WTC11 (cell line): Measurements from ENCODE around the gene IVNS1ABP. TPM values are rescaled to one million over a fixed set of nuclear protein-coding genes. Genes with fewer than 3 reads are reported as not detected.
A peak's percentile ranks its signal among the peaks of the same experiment; 100 is the strongest.

Experiments
- ATAC-seq: fragments of 200-7000 bp; cut with Tn5 transposase; 2 replicates; pipeline ENCODE4 v1.10.0; 2021; ENCODE audit warnings: mild to moderate bottlenecking, moderate library complexity
- CTCF ChIA-PET: fragments of 300-600 bp; sonication (Branson Sonifier 250); formaldehyde crosslinking; loops from one replicate; lab custom pipeline; 2021; ENCODE audit warnings: antibody characterized with exemption; lab: Charles Lee
- POLR2A ChIA-PET: fragments of 350-600 bp; sonication (Branson Sonifier 250); formaldehyde crosslinking; loops from one replicate; lab custom pipeline; 2021; ENCODE audit warnings: antibody characterized with exemption; lab: Charles Lee
- DNase-seq: peaks from one replicate; pipeline ENCODE4 v3.0.0; 2021; ENCODE audit warnings: low spot score
- H3K27ac Mint-ChIP-seq: 2 replicates; pipeline ENCODE4 v1.8.0; 2021; ENCODE audit warnings: mixed read lengths
- H3K27me3 Mint-ChIP-seq: 2 replicates; pipeline ENCODE4 v1.8.0; 2021; ENCODE audit warnings: low read depth, mild to moderate bottlenecking, moderate library complexity, mixed read lengths
- H3K36me3 Mint-ChIP-seq: 2 replicates; pipeline ENCODE4 v1.8.0; 2021; ENCODE audit warnings: mixed read lengths
- H3K4me1 Mint-ChIP-seq: 2 replicates; pipeline ENCODE4 v1.8.0; 2022; ENCODE audit warnings: mixed read lengths
- H3K4me3 Mint-ChIP-seq: 2 replicates; pipeline ENCODE4 v1.8.0; 2021; ENCODE audit warnings: mild to moderate bottlenecking, moderate library complexity, mixed read lengths
- H3K9me3 Mint-ChIP-seq: 2 replicates; pipeline ENCODE4 v1.8.0; 2021; ENCODE audit warnings: mixed read lengths
- ATF1 ChIP-seq: sonication (generic); formaldehyde crosslinking; IDR thresholded peaks from 2 replicates; pipeline ENCODE4 v1.8.1; 2023; ENCODE audit warnings: mild to moderate bottlenecking, moderate library complexity, missing genetic modification reagents
- FOXK1 ChIP-seq: sonication (generic); formaldehyde crosslinking; IDR thresholded peaks from 2 replicates; pipeline ENCODE4 v1.8.0; 2022; ENCODE audit warnings: mild to moderate bottlenecking, moderate library complexity, missing genetic modification reagents
- GABPB1 ChIP-seq: sonication (generic); formaldehyde crosslinking; IDR thresholded peaks from 2 replicates; pipeline ENCODE4 v1.8.1; 2023; ENCODE audit warnings: mild to moderate bottlenecking, missing genetic modification reagents
- HMGA2 ChIP-seq: fragments of 250-450 bp; sonication (Bioruptor Pico); IDR thresholded peaks from 2 replicates; pipeline ENCODE4 v1.4.0; 2021; ENCODE audit warnings: mild to moderate bottlenecking, moderate library complexity
- MXD4 ChIP-seq: fragments of 250-450 bp; sonication (Bioruptor Pico); IDR thresholded peaks from 2 replicates; pipeline ENCODE4 v1.8.0; 2021; ENCODE audit warnings: mild to moderate bottlenecking, moderate library complexity, borderline replicate concordance
- NR2C2 ChIP-seq: sonication (generic); formaldehyde crosslinking; IDR thresholded peaks from 2 replicates; pipeline ENCODE4 v1.8.0; 2022; ENCODE audit warnings: mild to moderate bottlenecking, missing genetic modification reagents
- NR3C1 ChIP-seq: sonication (generic); formaldehyde crosslinking; conservative IDR thresholded peaks from 2 replicates; pipeline ENCODE4 v1.8.1; 2023; ENCODE audit warnings: low read depth, mild to moderate bottlenecking, missing genetic modification reagents
- OVOL2 ChIP-seq: fragments of 250-450 bp; sonication (Bioruptor Pico); IDR thresholded peaks from 2 replicates; pipeline ENCODE4 v1.9.0; 2021; ENCODE audit warnings: mild to moderate bottlenecking, borderline replicate concordance
- SMAD4 ChIP-seq: sonication (generic); formaldehyde crosslinking; IDR thresholded peaks from 2 replicates; pipeline ENCODE4 v1.8.0; 2022; ENCODE audit warnings: mild to moderate bottlenecking, missing genetic modification reagents
- TEAD1 ChIP-seq: sonication (generic); formaldehyde crosslinking; IDR thresholded peaks from 2 replicates; pipeline ENCODE4 v1.8.0; 2022; ENCODE audit warnings: mild to moderate bottlenecking, missing genetic modification reagents
- ZNF219 ChIP-seq: sonication (generic); formaldehyde crosslinking; IDR thresholded peaks from 2 replicates; pipeline ENCODE4 v1.8.0; 2023; ENCODE audit warnings: missing genetic modification reagents, mild to moderate bottlenecking, borderline replicate concordance
- ZNF263 ChIP-seq: sonication (generic); formaldehyde crosslinking; IDR thresholded peaks from 2 replicates; pipeline ENCODE4 v1.8.1; 2022; ENCODE audit warnings: low read depth, mild to moderate bottlenecking, moderate library complexity, missing genetic modification reagents
- ZNF317 ChIP-seq: sonication (generic); formaldehyde crosslinking; IDR thresholded peaks from 2 replicates; pipeline ENCODE4 v1.8.1; 2023; ENCODE audit warnings: low read depth, mild to moderate bottlenecking, moderate library complexity, missing genetic modification reagents, borderline replicate concordance
- ZNF423 ChIP-seq: fragments of 250-450 bp; sonication (Bioruptor Pico); IDR thresholded peaks from 2 replicates; pipeline ENCODE4 v2.1.2; 2022; ENCODE audit warnings: mild to moderate bottlenecking, moderate library complexity
- ZNF671 ChIP-seq: fragments of 250-450 bp; sonication (Bioruptor Pico); IDR thresholded peaks from 2 replicates; pipeline ENCODE4 v1.8.0; 2021; ENCODE audit warnings: mild to moderate bottlenecking
- total RNA-seq: library from RNA; stranded (reverse); gene quantifications from 3 replicates; pipeline ENCODE4 v1.2.3, GENCODE V29; 2021
- TF ChIP-seq, protein P1 (sequence below): sonication (generic); formaldehyde crosslinking; IDR thresholded peaks from 2 replicates; pipeline ENCODE4 v1.8.1; 2023; ENCODE audit warnings: mild to moderate bottlenecking, moderate library complexity, missing genetic modification reagents
- TF ChIP-seq, protein P2 (sequence below): sonication (generic); formaldehyde crosslinking; IDR thresholded peaks from 2 replicates; pipeline ENCODE4 v1.8.1; 2023; ENCODE audit warnings: mild to moderate bottlenecking, missing genetic modification reagents
- TF ChIP-seq, protein P3 (sequence below): sonication (generic); formaldehyde crosslinking; IDR thresholded peaks from 2 replicates; pipeline ENCODE4 v1.8.1; 2022; ENCODE audit warnings: missing genetic modification reagents, borderline replicate concordance
- TF ChIP-seq, protein P4 (sequence below): sonication (generic); formaldehyde crosslinking; IDR thresholded peaks from 2 replicates; pipeline ENCODE4 v1.8.0; 2023; ENCODE audit warnings: mild to moderate bottlenecking, missing genetic modification reagents
- TF ChIP-seq, protein P5 (sequence below): sonication (generic); formaldehyde crosslinking; IDR thresholded peaks from 2 replicates; pipeline ENCODE4 v1.8.0; 2022; ENCODE audit warnings: mild to moderate bottlenecking, missing genetic modification reagents
- TF ChIP-seq, protein P6 (sequence below): sonication (generic); formaldehyde crosslinking; IDR thresholded peaks from 2 replicates; pipeline ENCODE4 v1.8.1; 2022; ENCODE audit warnings: mild to moderate bottlenecking, moderate library complexity, missing genetic modification reagents
- TF ChIP-seq, protein P7 (sequence below): fragments of 200-600 bp; IDR thresholded peaks from 2 replicates; pipeline ENCODE4 v1.8.0; 2022; ENCODE audit warnings: antibody characterized with exemption

Gene IVNS1ABP
- total RNA-seq, 1 experiment from 2014 or later, result 159 TPM

DNA sequence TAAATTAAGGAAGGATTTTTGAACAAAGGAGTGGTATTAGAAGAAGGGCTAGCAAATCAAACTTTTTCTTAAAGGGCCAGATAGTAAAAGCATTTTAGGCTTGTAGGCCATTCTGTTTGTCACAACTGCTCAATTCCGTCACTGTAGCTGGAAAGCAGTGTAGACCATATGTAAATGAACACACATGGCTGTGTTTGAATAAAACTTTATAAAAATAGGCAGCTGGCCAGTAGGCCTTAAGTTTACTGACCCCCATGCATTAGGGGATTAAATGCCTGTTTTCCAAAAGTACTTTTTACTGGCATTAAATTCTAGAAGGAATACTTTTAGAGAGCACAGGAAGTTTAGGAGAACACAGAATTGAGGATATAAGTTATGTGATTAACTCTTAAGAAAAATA, 8.9 kb downstream of the IVNS1ABP start:
- DNase-seq, result no peak
- Mint-ChIP-seq H3K27me3 (no peaks in the 10 kb centered on the region), H3K27ac (no peak overlapping the region), H3K9me3 (no peaks in the 10 kb centered on the region), H3K36me3 (peaks cover 73% of the 10 kb centered on the region), H3K4me3 (no peak overlapping the region), H3K4me1 (peaks cover 18% of the 10 kb centered on the region)
- TF ChIP-seq ZNF423 (CRISPR knock-in tag) (no peak), SMAD4 (CRISPR knock-in tag) (no peak), ZNF317 (CRISPR knock-in tag) (no peak), TEAD1 (CRISPR knock-in tag) (no peak), HMGA2 (CRISPR knock-in tag) (no peak), NR2C2 (no peak), ZNF671 (CRISPR knock-in tag) (no peak), GABPB1 (CRISPR knock-in tag) (no peak), FOXK1 (CRISPR knock-in tag) (no peak), OVOL2 (CRISPR knock-in tag) (no peak), ZNF263 (CRISPR knock-in tag) (no peak), NR3C1 (CRISPR knock-in tag) (no peak)
- TF ChIP-seq, protein P1, sequence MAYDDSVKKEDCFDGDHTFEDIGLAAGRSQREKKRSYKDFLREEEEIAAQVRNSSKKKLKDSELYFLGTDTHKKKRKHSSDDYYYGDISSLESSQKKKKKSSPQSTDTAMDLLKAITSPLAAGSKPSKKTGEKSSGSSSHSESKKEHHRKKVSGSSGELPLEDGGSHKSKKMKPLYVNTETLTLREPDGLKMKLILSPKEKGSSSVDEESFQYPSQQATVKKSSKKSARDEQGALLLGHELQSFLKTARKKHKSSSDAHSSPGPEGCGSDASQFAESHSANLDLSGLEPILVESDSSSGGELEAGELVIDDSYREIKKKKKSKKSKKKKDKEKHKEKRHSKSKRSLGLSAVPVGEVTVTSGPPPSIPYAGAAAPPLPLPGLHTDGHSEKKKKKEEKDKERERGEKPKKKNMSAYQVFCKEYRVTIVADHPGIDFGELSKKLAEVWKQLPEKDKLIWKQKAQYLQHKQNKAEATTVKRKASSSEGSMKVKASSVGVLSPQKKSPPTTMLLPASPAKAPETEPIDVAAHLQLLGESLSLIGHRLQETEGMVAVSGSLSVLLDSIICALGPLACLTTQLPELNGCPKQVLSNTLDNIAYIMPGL, result no peak
- TF ChIP-seq, protein P2, sequence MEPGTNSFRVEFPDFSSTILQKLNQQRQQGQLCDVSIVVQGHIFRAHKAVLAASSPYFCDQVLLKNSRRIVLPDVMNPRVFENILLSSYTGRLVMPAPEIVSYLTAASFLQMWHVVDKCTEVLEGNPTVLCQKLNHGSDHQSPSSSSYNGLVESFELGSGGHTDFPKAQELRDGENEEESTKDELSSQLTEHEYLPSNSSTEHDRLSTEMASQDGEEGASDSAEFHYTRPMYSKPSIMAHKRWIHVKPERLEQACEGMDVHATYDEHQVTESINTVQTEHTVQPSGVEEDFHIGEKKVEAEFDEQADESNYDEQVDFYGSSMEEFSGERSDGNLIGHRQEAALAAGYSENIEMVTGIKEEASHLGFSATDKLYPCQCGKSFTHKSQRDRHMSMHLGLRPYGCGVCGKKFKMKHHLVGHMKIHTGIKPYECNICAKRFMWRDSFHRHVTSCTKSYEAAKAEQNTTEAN, result no peak
- TF ChIP-seq, protein P3, sequence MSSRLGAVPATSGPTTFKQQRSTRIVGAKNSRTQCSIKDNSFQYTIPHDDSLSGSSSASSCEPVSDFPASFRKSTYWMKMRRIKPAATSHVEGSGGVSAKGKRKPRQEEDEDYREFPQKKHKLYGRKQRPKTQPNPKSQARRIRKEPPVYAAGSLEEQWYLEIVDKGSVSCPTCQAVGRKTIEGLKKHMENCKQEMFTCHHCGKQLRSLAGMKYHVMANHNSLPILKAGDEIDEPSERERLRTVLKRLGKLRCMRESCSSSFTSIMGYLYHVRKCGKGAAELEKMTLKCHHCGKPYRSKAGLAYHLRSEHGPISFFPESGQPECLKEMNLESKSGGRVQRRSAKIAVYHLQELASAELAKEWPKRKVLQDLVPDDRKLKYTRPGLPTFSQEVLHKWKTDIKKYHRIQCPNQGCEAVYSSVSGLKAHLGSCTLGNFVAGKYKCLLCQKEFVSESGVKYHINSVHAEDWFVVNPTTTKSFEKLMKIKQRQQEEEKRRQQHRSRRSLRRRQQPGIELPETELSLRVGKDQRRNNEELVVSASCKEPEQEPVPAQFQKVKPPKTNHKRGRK (CRISPR knock-in tag), result no peak
- TF ChIP-seq, protein P4, sequence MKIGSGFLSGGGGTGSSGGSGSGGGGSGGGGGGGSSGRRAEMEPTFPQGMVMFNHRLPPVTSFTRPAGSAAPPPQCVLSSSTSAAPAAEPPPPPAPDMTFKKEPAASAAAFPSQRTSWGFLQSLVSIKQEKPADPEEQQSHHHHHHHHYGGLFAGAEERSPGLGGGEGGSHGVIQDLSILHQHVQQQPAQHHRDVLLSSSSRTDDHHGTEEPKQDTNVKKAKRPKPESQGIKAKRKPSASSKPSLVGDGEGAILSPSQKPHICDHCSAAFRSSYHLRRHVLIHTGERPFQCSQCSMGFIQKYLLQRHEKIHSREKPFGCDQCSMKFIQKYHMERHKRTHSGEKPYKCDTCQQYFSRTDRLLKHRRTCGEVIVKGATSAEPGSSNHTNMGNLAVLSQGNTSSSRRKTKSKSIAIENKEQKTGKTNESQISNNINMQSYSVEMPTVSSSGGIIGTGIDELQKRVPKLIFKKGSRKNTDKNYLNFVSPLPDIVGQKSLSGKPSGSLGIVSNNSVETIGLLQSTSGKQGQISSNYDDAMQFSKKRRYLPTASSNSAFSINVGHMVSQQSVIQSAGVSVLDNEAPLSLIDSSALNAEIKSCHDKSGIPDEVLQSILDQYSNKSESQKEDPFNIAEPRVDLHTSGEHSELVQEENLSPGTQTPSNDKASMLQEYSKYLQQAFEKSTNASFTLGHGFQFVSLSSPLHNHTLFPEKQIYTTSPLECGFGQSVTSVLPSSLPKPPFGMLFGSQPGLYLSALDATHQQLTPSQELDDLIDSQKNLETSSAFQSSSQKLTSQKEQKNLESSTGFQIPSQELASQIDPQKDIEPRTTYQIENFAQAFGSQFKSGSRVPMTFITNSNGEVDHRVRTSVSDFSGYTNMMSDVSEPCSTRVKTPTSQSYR (CRISPR knock-in tag), result no peak
- POLR2A ChIA-PET, result no interaction called here
- no peak for ATAC-seq
- CTCF ChIA-PET, result no interaction called here

DNA sequence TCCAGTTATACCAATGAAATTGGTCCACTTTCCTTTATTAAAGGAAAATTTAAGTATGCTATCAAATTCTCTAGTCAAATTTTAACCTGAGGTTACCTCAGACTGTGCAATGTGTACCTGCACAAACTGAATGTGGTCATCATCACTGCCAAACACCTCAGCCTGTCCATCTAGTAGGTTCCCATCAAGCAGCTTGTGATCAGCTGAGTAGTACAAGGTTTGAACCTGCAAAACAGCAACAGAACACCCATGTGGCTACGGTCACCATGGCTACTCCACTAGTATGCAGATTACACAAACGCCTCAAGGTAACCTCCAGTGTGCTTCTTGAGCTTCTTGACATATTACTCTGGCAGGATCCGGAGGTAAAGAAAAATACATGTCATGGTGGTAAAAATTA, 11.6 kb downstream of the IVNS1ABP start:
- H3K27ac Mint-ChIP-seq, result peak overlapping the region; percentile 53
- H3K27me3 Mint-ChIP-seq, result no peaks in the 10 kb centered on the region
- ChIA-PET POLR2A (no interaction called here), CTCF (interaction anchor here (1.7 kb wide), 1 partner anchor 375 kb away, joined by 5 read pairs; no protein-coding TSS in a partner anchor)
- no peak overlapping the region for H3K4me3 Mint-ChIP-seq
- H3K9me3 Mint-ChIP-seq, result no peaks in the 10 kb centered on the region
- DNase-seq, result no peak
- H3K36me3 Mint-ChIP-seq, result peaks cover 84% of the 10 kb centered on the region
- no peaks in the 10 kb centered on the region for H3K4me1 Mint-ChIP-seq
- no peak for ATAC-seq
- no peak for TF ChIP-seq MXD4 (CRISPR knock-in tag)
- TF ChIP-seq, protein P5, sequence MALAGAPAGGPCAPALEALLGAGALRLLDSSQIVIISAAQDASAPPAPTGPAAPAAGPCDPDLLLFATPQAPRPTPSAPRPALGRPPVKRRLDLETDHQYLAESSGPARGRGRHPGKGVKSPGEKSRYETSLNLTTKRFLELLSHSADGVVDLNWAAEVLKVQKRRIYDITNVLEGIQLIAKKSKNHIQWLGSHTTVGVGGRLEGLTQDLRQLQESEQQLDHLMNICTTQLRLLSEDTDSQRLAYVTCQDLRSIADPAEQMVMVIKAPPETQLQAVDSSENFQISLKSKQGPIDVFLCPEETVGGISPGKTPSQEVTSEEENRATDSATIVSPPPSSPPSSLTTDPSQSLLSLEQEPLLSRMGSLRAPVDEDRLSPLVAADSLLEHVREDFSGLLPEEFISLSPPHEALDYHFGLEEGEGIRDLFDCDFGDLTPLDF, result no peak
- no peak for TF ChIP-seq ATF1
- no peak for TF ChIP-seq ZNF219 (CRISPR knock-in tag)
- TF ChIP-seq, protein P6, sequence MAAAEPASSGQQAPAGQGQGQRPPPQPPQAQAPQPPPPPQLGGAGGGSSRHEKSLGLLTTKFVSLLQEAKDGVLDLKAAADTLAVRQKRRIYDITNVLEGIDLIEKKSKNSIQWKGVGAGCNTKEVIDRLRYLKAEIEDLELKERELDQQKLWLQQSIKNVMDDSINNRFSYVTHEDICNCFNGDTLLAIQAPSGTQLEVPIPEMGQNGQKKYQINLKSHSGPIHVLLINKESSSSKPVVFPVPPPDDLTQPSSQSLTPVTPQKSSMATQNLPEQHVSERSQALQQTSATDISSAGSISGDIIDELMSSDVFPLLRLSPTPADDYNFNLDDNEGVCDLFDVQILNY (CRISPR knock-in tag), result no peak
- TF ChIP-seq ZNF671 (CRISPR knock-in tag), result no peak
- no peak for TF ChIP-seq NR3C1 (CRISPR knock-in tag)
- TF ChIP-seq, protein P4 (CRISPR knock-in tag), result no peak
- TF ChIP-seq, protein P7, sequence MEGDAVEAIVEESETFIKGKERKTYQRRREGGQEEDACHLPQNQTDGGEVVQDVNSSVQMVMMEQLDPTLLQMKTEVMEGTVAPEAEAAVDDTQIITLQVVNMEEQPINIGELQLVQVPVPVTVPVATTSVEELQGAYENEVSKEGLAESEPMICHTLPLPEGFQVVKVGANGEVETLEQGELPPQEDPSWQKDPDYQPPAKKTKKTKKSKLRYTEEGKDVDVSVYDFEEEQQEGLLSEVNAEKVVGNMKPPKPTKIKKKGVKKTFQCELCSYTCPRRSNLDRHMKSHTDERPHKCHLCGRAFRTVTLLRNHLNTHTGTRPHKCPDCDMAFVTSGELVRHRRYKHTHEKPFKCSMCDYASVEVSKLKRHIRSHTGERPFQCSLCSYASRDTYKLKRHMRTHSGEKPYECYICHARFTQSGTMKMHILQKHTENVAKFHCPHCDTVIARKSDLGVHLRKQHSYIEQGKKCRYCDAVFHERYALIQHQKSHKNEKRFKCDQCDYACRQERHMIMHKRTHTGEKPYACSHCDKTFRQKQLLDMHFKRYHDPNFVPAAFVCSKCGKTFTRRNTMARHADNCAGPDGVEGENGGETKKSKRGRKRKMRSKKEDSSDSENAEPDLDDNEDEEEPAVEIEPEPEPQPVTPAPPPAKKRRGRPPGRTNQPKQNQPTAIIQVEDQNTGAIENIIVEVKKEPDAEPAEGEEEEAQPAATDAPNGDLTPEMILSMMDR, result no peak
